Putamen (tissue), 1 donor: ENCODE data around the gene ANKRD44.
A peak's percentile ranks its signal among the peaks of the same experiment; 100 is the strongest.

Source experiments
- DNase-seq: peaks from one replicate; pipeline ENCODE4 v3.0.0-alpha.2; 2016; ENCODE audit warnings: low spot score

The ANKRD44 gene

DNA sequence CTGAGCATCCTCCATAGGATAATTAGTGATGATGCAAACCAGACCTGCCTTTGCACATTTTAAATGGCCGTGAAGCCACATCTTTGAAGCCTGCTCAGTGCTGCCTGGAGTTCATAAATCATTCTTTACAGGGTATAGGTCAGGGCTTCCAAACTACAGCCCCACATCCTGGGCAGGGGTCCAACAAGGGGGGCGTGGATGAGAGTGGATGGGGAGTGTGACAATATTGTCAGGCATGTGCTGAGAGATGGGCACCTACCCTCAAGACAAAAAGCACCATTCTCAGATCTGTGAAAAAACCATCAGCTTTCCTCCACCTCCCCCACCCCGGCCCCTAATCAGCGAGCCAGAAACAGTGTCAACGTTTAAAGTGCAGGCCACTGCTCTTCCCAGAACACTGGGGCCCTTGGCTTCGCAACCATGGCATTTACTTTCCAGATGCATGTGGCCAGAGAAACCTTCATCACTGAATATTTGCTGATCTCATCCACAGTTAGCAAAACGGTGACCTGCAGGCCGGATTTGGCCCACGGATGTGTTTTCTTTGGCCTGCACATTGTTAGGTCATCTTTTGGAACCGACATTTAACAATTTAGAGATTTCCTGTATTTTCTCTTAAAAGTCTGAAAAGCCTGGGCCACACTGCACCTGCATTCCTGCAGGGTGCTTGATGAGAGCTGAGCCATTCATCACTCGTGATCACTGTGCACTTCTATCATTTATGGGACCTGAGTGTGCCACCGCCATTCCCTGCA is 130.7 kb downstream of the ANKRD44 start:
- no peak for DNase-seq

DNA sequence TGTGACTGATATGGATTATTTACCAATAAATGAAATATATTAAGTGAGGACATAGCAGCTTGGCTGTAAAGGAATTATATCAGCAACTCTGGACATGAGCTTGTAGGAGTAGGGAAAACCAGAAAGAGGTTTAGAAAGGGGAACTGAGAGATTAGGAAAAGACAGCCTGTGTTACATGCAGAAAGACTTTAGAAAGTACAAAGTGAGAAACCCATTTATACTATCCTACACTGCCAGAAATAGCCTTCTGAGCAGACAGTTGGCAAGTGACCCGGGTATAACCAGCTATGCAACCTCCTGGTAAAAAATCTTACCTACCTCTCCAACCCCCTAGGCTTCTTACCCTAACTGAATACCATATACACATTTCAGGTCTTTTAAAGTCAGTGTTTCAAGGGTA is 134.1 kb downstream of the ANKRD44 start:
- DNase-seq = no peak

DNA sequence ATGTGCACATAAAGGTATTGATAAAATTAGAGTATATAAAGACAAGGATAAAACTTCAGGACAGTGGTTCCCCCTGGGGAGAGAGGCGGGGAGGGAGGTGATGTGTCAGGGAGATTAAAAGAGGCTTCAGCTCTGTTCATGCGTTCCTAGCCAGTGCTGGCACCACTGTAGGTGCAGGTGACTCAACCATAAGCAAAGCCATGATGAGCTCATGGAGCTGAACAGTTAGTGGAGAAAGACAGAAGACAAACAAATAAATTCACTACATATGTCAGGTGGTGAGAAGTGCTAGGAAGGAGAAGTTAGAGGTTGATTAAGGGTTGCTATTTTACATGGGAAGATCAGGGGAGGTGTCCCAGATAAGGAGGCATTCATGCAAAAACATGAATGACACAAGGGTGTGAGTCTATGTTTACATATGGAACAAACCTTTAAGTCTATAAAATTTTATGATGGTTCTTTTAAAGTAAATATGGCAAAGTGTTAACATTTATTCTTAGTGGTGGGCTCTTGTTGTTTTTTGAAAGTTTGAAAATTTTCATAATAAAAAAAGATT is 136.0 kb downstream of the ANKRD44 start:
- no peak for DNase-seq

DNA sequence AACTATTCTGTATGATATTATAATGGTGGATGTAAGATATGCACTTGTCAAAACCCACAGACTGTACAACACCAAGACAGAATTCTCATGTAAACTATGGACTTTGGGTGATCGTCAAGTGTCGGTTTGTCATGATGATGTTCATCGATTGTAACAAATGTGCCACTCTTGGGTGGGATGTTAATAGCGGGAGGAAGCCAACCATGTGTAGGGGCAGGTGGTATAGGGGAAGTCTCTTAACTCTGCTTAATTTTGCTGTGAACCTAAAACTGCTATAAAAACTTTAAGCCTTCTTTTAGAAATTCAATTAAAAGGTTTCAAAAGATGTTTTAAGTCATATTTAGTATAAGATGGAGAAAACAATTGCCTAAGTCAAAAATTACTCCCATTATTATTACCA is 139.0 kb downstream of the ANKRD44 start:
- no peak for DNase-seq

DNA sequence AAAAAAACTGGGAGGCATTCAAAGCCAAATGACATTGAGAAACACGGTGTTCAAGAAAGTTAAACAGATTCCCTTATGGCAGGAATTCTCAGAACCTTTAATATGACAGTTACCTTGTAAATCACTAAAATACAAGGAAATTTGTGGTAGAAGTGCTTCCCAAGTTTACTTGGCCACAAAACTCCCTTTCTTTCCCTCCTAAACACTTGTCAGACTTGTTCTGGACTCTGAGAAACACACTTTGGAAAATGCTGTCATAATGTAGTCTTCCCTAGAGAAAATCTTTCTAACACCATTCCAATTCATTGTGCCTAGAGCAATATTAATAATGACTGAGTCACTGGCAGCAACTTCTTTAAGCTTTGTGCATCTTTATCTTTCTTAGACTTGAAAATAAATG is 140.4 kb downstream of the ANKRD44 start:
- DNase-seq = no peak

DNA sequence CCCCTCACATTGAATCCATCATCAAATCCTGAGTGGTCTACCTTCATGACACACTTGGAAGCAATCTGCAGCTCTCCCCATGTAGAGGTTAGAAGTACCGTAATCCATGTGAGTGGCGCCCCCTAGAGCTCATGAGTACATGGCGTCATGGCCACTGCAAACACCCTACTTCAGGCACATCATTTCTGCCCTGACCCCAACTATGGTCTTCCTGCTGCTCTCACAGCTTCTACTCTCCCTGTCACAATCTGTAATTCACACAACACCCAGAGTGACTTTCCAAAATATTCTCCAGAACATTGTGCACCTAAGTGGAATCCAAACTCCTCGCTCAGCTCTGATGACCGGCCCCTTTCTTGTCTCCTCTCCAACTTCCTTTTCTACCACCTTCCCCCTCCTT is 141.9 kb downstream of the ANKRD44 start:
- peak; percentile 76 for DNase-seq

DNA sequence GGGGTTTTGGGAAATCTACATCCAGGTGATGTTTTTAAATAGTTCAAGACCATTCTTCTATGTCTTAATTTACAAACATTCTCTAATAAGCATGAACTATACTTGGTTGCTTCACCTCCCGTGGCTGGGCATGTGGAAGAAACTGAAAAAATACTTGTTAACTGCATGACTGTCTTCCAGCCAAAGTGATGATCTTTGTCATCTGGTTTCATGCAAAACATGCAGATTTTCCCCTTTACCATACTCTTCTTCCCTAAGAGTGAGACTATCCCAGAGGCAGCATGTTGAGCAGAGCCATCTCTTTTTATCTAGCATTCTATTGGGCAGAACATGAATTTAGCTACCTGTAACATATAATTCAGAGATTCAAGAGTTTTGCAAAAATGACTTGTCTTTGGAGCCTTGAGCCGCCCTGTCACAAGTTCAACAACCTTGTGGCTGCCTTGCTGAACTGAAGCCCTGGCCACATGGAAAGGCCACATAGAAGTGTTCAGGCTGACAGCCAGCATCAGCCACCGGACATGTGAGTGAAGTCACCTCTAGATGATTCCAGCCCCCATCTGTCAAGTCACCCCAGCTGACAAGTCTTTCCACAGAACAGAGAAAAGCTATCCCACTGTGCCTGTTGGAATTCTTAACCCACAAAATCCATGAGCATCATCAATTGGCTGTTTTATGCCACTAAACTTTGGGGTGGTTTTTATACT is 142.8 kb downstream of the ANKRD44 start:
- DNase-seq = no peak

DNA sequence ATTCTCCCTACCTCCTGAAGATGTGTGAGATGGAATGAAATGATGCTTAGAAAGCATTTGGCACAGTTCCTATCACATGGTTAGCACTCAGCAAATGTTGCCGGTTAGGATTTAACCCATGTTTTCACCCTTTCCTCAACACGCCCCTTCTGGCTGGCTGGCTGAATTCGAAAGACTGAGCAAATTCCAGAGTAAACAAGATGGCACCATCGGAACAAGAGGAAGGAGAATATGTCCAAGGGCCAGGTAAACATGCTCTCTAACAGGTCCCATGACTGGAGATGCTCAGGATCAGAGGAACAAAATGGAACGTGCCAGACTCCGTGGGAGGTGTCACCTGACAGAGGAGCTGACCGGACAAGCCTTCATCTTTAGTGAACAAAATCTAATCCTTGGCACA is 145.6 kb downstream of the ANKRD44 start:
- no peak for DNase-seq

DNA sequence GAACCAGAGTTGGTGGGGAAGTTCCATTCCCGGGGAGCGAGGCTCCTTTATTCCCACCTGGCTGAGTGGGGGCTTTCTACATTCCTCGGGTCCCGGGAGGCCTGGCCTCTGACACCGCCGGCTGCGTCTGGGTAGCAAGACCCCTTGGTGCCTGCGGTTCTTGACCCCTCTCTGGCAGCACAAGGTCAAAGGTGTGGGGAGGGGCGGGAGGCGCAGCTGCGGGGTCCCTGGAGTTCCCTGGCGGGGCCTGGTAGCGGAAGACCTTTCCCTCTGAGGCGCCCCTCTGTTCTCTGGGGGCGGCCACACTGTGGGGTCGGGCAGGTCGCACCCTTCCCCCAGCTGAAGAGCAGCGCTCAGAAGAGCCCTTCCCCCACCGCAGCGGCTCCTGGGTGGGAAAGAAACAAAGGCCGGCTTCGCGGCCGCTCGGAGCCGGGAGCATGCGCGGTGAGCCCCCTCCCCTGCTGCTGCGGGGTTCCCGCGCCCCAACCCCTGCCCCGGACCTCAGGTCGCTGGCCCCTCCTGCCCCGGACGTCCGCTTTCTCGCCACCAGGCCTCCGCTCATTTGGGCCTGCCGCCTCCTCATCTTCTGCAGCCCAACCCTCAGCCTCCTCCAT is 146.3 kb downstream of the ANKRD44 start:
- no peak for DNase-seq

DNA sequence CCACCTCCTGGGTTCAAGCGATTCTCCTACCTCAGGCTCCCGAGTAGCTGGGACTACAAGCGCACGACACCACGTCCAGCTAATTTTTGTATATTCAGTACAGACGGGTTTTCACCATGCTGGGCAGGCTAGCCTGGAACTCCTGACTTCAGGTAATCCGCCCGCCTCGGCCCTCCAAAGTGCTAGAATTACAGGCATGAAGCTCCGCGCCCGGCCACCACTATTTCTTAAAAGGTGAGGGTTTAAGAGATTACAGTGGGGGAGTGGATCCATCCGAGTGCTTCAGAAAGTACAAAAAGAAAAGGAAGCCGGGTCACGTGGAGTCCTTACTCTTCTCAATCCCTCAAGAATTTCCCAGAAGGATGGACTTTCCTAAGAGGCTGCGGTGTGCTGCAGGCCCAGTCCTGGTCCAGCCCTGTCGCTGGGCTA is 146.9 kb downstream of the ANKRD44 start:
- DNase-seq = no peak

DNA sequence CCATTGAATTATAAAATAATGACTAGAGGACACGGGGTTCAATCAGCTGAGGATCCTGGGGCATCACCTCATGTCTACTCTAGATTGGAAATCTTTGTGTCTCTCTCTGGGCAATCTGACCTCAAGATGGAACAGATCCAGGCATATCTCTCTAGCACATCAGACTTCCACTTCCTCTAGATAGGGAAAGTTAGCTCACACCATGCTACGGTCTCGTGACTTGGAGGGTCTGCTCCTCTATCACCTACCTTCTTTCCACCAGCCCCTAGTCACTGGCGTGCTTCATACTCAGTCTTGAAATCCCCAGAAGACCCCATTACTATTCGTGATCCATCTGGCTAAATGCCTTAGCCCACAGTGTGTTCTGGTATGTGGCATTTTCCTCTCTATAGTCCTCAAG is 148.8 kb downstream of the ANKRD44 start:
- no peak for DNase-seq

DNA sequence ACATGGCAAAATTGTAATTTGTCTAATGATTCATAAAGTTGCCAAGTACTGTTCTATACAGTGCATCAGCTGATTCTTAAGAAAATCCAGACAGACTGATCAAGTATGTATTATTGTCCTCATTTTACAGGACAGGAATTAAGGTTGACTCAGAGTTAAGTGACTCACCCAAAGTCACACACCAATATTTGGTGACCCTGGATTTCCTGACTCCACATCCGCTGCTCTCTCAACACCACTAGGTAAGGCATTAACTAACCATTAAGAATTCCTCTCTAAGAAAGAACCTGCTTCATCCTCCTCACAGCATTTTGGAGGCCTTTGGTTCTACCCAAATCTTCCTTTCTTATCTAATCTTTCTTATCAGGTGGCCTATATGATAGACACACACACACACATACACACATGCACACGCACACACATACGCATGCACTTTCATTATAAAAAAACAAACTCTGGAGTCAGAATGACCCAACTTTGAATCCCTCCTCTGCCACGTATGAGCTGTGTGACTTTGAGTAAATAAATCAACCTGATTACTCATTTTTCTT is 150.8 kb downstream of the ANKRD44 start:
- no peak for DNase-seq

DNA sequence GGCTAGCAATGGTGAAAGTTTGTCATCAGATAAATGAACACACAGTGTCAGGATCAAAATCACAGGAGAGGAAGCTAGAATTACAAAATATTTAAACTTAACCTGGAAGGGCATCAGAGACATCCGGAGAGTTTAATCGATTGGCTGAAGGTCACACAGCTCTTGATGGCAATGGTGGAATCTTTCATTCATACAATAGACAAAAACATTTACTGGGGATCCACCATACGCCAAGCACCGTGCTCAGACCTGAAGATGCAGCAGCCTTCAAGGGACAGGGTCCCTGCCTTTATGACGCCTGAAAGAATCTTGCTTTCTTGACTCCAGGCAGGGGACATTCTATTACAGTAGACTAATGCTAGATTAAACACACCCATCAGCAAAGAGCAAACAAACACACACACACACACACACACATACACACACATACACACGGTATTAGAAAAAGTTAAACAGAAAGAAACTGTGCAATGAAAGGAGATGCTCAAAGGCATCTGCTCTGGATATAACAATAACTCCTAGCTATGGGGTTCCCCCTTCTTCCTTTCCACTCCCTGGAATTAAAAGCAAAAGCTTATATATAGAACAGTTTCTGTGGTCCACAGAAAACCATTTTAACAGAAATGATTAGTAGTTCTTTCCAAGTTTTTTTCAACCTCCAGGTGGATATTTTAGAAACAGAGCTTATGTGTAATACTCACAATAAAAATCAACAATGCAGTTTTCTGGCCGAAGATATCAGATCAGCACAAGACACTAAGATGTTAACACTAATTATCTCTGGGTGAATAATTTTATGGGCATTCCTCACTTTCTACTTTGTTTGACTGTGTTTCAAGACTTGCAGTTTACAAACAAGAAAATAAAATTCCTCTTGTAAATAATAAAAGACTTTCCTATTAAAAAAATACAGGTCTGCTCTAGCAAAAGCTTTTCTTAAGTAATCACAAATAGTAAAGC is 151.7 kb downstream of the ANKRD44 start:
- DNase-seq = no peak

DNA sequence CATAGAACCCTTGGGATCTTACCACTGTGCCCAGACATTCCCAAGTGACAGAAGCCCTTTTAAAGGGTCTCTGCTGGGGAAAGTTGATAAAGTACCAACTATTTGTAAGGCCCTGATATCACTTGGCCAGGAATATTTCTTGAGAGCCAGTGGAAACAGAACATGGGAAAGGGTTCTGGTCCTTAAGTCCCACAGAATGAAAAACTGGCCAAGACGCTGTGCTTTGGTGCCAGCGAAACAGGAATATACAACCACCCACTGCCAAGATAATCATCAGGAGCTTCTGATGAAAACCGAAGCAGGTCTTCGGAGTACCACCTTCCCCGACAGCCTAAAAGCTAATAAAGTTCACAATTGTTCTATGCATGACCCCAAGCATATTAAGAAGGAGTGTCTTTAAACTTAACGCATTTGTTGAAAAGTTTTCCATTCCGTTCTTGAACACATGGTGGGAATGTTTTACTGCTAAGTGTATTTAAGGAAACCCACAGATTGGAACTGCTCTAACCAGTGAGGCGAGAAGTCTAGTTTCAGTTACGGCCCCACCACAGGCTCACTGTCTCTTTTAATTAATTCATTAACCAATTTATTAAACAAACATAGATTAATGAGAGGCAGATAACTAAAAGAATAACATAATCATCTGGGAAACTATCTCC is 152.6 kb downstream of the ANKRD44 start:
- no peak for DNase-seq

DNA sequence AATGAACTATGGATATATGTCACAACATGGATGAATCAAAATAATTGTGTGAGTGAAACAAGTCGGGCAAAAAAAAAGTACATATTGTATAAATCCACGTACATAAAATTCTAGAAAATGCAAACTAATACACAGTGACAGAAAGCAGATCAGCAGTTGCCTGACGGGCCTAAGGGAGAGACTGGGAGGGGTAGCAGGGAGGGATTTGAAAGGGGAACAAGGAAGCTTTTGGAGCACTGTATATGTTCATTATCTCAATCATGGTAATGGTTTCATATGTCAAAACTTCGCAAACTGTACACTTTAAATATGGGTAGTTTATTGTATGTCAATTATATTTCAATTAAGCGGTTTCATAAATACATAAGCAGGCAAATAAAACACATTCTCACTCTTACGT is 153.8 kb downstream of the ANKRD44 start:
- no peak for DNase-seq

DNA sequence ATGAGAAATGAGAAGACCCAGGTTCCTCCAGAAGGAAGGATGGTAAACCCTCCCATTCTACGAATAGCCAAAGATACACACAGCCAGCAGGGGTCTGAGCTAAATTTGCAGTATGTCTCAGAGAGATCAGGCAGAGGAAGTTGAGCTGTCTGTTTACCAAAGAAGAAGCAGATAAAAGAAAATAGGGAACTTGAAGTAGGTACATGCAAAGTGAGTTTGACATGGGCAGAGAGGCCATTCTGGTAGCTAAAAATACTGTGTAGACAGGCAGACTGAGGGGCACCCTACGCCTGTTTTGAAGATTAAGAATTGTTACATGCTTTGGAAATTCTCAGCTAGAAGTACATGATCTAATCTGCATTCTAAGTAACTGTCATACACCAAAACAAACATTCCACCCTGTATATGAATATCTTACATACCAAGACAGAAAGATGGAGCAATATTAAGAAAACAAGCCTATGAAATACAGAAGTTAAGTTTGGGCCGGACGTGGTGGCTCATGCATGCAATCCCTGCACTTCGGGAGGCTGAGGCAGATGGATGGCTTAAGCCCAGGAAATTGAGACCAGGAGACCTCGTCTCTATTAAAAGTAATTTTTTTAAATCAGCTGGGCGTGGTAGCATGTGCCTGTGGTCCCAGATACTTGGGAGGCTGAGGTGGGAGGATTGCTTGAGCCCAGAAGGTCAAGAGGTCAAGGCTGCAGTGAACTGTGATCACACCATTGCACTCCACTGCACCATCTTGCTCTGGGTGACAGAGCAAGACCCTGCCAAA is 157.9 kb downstream of the ANKRD44 start:
- peak; percentile 58 for DNase-seq

DNA sequence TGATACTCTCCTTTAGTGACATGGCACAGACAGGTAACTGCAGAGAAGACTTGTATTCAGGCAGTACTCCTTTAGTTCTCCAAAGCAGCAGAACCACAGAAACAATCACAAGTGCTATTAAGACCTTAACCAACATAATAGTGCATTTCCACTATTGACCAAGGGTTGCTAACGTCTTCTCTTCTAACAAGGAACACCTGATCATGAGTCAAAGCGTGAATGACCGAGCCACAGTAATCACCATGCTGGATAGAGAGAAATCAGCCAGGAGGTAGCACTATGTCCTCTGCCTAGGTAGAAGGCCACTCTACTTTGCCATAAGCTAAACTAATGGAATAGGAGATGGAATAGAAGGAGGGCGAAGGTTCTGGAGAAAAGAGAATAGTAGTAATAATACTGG is 161.0 kb downstream of the ANKRD44 start:
- DNase-seq = no peak

DNA sequence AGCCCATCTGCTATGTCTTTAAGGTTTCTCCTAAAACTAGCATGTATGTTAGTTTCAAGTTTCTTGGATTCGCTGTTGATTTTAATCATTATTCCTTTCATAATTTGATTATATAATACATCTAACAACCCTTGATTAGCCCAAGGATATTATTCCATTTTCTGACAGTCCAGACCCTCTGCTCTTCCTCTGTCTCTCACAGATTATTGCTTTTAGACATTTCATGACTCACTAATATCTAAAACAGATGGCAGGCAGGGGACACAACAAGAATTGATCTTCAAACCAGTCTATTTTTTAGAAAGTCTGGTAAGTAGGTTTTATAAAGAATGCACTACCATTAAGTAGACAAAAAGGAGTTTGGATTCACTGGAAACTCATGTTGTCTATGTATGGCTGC is 162.2 kb downstream of the ANKRD44 start:
- no peak for DNase-seq

DNA sequence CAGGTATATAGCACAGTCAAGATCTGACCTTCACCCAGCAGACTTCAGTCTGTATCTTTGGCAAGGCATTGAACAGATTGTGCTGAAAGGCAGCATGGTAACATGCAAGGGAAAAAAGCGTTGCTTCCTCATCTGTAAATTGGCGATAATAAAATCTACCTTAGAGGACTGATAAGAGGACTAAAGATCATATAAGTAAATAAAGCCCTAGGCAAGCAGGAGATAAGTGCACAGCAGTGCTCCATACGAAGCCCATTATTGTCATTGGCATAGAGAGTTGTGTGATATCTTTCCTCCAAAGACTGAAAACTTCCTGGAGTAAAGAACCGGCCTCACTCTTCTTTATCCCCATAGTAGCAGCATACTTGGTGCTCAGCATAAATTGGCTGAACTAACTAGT is 162.6 kb downstream of the ANKRD44 start:
- no peak for DNase-seq

DNA sequence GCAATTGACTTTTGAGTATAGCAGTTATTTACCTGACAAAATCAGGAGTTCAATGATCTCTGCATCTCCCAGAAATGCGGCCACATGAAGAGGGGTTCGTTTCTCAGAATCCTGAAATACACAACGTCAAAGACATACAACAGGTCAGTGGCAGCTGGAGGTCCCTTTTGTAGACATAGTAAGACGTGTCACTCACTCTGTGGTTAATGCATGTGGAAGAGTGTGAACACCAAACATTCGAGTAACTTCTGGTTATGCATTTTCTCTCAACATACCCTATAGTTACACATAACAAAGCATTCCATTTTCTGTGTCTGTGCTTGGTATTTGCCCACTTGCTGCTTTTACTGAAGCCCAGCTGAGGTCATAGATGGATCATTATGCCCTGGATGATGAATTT is 163.6 kb downstream of the ANKRD44 start:
- no peak for DNase-seq
